Keratinocyte (primary cell): ENCODE data around the gene TRAF2.

Experiments
- CTCF ChIP-seq, 3 experiments: IDR thresholded peaks in 1 of 3; conservative IDR thresholded peaks in 1 of 3; optimal IDR thresholded peaks in 1 of 3; 2 replicates in 2 of 3; 3 replicates in 1 of 3; pipeline versions ENCODE3 to v1.5.1; 2011; ENCODE audit warnings: low read length in 3 of 3, mild to moderate bottlenecking in 3 of 3, moderate library complexity in 2 of 3, control low read depth in 1 of 3, inconsistent platforms in 1 of 3; ENCODE audit not compliant: insufficient read depth in 2 of 3; ENCODE audit errors: extremely low read depth in 1 of 3
- EZH2 ChIP-seq: IDR thresholded peaks from one replicate; pipeline ENCODE4 v1.6.1; 2012; ENCODE audit warnings: inconsistent platforms, mild to moderate bottlenecking, low read length, moderate library complexity

- TF ChIP-seq EZH2, result no peak
- no peak for TF ChIP-seq CTCF (optimal IDR thresholded peaks at IDR 0.05 in 1 of 3, IDR thresholded peaks at IDR 0.05 in 1 of 3, conservative IDR thresholded peaks at IDR 0.05 in 1 of 3; ENCODE audit: extremely low read depth in 1 of 3, insufficient read depth in 2 of 3, low read length in 3 of 3)
These were observed 64.5 kb downstream of the TRAF2 start for GRCh38 chr9:136950656-136951276.
